ENCODE data around the gene TBCEL.

TBCEL gene

DNA sequence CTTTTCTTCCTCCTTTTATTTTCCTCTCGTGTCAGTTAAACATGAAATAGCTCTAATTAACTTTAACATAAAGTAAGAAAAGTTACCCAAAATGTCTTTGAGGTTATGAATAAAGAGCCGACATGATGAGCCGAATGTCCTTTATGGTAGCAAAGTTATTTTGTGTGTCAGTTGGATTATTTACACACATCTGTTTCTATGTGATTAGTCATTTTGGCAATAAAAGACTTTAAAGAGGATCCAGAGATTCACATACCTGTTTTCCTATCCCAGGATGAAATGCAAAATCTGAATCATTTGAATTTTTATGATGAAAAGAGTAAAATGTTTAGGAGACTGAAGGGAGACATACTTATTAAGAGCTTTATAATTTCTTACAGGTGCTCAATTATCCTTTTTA lies 43.1 kb downstream of the TBCEL start:
- DNase-seq, result no peak

DNA sequence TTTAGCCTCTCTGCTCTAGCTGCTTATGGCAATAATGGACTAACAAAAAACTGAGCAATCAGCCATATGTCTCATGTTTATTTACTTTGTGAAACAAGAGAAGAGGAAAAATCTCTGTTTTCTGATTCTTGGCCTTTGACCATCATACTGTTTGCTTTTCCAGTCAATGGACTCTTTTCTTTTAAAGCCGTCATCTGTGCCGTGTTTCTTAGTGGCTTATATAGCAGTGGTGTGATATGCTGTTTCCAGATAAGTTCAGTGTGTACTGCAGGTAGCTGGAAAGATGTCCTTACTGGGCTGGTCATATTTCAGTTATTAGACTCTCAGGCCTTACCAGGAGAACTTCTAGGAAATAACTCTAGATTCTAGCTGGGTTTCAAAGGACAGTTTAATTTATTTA lies 43.6 kb downstream of the TBCEL start:
- DNase-seq, result no peak

DNA sequence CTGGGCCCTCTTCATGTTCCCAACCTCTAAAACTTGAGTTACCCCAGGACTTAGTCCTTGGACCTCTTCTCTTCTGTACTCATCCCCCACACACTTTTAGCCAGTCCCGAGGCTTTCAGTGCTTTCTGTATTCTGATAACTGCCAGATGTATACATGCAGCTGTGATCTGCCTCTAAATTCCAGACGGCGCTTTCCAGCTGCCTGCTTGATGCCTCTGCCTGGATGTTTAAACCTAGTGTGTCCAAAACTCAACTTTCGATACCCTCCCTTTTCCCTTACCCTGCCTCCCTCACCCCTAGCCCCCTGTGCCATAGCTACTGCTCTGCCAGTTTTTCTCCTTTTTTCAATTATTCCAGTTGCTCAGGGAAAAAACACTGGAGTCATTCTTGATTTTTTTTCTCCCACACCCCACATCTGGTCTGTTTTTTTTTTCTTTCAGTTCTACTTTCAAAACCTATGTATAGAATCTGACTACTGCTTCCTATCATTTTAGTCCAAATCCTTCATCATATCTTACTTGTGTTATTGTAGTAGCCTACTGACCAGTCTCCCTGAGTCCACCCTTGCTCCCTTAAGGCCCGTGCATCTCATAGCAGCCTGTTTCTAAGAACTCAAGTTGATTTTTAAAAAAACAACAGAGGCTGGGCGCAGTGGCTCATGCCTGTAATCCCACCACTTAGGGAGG lies 44.2 kb downstream of the TBCEL start:
- DNase-seq, result no peak

DNA sequence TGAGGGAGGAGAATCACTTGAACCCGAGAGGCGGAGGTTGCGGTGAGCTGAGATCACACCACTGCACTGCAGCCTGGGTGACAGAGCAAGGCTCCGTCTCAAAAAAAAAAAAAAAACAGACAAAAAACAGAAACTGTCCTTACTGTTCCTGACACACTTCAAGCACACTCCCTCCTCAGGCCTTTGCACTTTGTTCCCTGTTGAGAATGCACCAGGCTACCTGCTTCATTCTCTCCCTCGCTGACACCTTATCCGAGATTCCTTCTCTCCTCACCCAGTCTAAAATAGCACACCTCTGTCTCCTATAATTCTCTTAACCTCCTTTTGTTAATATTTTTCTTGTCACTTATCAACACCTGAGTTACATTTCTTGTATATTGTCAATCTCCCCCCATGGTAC lies 44.9 kb downstream of the TBCEL start:
- no peak for DNase-seq

DNA sequence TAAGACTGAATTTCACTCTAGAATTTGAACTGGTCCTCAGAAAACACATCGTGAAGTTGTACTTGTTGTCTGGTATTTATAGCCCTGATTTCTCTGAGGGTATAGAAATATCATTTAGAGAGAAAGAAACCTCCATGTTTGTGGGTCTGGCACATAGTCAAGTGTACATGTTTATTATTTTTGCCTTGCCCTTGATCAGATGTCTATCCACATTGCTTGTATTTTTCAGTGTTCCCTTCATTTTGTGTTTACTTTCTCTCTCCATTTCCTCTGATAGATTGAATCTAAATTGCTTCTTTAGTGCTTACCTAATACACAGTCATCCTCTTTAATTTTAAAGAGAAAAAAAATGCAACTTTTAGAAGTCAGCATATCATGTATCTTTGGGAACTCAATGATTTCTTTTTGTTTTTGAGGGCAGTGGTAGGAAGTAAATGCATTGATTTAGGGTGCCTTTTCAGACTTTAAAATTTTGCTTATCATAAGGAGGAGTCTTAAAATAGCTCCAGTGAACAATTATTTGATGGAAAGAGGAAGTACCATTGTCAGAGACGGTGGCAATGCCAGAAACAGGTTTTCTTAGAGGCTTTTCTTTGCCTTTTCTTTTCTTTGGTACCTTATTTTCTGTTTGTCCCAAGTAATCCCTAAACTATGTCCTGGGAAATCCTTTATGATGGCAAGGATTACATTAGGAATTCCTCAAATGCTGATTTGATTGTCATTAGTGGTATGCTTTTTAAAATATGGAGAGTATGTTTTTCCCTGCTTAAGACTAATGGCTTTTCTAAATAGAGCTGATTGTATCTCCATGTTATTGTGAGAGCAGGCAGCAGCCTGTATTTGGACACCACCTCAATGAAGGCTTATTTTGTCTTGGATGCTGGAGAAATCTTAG lies 47.3 kb downstream of the TBCEL start:
- DNase-seq, result no peak

DNA sequence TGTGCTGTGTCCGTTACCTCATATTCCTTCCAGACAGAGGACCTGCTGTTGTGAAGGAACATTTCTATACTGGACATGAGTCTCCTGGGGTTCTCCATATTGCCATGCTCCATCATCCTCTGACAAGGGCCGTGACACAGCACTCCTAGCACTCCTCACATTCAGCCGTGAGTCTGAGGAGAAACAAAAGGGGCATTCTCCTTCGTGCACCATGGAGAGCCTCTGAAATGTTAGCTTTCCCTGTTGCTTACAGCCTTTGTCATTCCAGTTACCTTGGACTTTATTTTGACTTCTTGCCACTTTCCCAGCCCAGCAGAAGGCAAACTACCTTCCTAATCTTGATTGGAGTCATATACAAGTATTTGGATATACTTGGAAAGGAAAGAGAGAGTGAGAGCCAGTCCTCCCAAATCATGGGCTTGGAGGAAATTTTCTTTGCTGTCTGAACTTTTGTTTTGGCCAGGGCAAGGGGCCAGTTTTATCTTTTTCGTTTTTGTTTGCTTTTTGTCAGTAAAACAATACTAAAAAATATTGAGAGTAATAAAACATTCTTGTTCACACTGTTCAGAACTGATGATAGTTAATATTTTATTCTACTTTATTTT lies 48.0 kb downstream of the TBCEL start:
- DNase-seq, result no peak

DNA sequence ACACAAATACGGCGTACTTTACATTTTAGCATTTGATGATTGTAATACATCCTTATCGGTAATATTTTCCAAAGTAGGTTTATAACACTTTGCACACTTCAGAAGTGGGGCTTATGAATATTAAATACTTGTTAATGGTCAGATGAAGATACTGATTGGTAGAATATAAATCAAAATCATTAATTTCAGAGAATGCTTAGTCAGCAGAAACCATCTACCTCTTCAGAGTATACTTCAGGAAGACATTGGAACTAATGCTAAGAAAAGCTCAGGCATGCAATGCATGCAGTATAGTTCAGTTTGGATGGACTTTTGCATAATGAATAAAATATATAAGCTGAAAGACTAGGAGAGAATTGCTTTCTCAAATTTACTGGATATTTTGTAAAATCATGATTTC lies 57.4 kb downstream of the TBCEL start:
- no peak for DNase-seq

DNA sequence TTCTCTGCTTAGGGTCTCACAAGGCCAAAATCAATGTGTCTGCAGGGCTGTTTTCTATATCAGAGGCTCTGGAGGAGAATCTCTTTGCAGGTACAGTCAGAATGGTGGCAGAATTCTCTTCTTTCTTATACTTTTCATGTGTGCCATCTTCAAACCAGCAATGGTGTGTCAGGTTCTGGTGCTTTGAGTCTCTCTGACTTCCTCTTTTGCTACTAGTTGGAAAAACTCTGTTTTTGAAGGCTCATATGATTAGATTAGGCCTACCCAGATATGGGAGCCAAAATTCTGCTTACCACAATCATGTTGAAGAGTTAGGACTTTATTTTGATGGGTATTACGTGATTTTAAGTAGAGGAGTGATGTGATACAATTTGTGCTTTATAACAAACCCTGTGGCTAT lies 58.3 kb downstream of the TBCEL start:
- DNase-seq, result no peak

DNA sequence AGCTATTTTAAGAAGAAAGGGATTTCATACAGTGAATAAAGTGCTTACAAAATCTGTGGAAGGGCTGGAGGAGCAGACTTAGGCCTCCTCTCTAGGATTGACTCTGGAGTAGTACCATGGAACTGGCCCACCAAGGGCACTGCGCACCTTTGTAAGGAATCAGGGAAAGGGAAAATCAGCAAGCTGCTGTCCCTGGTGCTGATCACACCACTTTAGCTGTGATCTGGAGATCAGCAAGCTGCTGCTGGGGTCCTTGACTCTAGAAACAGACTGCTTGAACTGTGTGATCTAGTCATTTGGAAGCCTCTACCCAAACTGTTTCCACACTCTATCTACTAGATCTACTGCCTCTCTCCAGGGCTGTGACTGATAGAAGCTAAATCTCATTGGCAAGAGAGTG lies 58.8 kb downstream of the TBCEL start:
- DNase-seq, result no peak

DNA sequence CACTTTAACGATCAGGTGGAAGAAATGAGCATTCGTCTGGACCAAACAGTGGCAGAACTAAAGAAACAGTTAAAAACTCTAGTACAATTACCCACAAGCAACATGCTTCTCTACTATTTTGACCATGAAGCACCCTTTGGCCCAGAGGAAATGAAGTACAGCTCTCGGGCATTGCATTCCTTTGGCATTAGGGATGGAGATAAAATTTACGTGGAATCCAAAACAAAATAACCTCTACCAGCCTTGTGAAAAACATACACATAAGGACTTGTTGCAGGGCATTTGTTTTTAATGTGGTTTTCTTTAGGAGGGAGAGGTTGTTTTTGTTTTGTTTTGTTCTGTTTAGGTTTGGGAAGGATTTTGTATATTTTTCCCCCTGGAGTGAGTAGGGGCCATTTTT lies 63.0 kb downstream of the TBCEL start:
- no peak for DNase-seq

DNA sequence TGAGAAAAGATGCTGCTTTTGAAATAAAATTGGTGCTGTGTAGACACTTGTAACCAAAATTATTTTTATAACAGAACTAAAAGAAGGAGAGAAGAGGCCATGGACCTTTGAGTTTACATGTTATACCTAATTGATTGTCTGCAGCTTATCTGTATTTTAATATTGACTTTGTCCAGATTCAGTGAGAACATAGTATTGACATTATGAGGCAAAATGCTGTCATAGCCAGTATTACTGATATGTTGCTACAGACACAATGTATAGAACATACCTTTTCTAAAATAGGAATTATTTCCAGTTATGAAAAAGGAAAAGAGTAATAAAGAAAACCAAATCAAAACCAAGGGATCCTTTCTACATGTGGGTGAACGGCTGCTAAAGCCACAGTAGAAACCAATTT lies 65.7 kb downstream of the TBCEL start:
- no peak for DNase-seq

DNA sequence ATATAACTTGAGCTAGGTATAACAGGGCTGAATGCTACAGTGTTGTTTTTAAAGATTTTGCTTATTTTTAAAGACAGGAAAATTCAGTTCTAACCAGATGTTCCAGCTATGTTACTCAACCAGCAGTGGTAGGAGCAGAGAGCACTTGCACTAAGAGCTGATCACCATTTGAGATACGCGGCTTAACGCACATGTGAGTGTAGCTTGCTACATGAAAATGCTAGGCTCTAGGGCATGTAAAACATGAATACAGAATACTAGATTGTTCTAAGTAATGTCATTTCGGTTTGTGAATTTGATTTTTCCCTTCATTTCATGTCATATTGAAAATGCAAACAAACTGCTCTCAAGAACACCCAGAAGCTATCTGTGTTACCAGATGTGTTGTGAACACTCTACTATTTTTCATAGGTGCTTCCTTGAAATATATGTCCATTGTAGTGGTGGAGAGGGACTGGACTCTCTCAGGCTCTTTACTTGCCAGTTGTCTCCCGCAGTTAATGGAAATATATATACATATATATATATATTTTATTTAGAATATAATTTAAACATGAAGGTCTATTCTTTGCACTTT lies 66.3 kb downstream of the TBCEL start:
- DNase-seq, result no peak

DNA sequence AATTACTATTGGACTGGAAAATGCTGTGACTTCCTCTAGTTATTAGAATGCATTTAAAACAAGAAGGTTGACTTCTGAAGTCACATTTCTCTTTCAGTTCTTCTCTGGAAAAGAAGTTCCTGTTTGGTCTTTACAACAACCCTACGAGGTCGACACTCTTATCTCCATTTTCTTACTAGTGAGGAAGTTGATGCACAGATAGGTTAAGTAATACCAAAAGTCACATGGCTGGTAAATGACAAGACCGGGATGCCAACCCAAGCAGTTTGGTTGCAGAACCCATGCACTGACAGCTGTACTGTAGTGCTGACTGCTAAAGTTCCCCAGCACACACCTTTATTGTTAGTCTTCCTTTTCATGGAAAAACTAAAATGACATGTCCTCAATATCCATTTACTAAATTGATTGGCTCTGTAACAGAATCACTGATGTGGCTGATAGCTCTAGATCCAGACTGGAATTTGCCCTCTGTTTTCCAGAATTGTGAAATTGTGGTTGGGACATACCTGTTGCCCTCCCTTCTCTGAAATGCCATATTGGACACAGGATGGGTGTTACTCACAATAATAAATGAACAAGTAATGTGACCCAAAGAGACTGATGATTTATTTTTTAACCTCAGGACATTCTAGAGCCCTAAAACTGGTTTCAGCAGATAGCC lies 67.7 kb downstream of the TBCEL start:
- DNase-seq, result peak; percentile 11

DNA sequence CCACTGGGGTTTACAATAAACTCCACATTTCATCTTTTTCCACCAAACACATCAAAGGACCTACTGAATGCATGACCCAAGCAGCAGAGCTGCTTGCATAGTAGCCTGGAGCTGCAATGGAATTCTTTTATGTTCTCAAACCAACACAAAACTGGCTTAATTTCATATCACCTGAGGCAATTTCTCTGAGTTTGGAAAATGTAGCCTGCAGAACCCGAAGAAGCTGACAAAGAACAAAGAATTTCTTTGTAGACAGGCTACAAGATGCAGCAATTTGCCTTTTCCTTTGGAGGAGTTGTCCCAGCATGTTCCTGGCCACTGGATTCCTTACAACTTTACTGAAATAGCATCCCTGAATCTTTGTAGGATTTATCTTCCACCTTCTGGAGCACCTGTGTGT lies 71.7 kb downstream of the TBCEL start:
- DNase-seq, result no peak

DNA sequence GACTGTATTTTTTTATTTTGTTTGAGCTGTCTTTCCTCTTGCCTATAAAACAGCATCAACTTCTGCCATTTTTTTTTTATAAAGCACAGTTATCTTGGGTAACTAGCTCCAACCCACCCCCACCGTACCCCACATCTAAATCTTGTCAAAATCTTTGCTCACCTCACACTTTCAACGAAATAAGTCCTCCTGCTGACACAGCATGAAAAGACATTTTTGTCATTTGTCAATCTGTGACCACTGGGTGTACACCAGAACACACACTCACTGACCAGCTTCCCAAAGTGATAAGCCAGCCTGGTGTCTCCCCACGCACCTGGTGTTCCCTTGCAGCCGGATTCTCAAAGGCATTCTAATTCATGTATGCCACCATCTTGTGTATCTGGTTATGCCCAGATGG lies 75.5 kb downstream of the TBCEL start:
- no peak for DNase-seq

DNA sequence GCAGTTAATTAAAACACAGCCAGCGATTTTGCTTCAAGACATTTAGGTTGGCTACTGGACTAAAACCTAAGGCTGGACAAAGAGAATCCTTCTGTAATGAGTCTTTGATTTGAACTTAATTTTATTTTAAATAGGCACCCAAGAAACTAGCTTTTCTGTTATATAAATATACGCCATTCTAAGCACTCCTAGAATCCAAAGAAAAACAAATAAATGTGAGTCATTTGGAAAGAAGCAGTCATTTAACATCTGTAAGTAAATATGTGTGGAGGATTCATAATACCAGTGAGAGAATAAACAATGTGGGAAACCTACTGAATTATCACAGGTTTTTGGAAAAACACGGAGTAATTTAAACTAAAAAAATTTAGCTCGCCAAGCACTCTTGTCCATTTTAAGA lies 76.0 kb downstream of the TBCEL start:
- DNase-seq, result no peak

DNA sequence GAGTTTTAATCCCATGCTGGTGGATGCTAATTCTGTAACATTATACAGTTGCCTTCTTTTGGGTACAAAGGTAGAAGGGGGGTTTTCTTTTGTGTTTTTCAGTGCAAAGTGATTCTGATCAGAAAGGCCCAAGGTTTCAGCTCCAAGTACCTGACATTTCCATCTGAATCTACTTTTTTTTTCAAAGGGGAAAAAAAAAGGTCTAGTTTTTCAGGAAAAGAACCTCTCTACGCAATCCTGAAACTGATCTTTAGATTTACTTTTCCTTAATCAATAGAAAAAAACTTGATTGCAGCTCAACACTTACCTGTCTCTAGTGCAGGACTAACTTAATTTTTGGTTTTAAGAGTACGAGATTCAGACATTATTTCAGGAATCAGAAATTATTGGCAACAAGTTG lies 77.0 kb downstream of the TBCEL start, which contains the start of gene TECTA:
TECTA (plus strand) TSS at position 301 of the 400 bp plus-strand sequence. CDS start 1,423 bp downstream, outside the sequence.
- no peak for DNase-seq

DNA sequence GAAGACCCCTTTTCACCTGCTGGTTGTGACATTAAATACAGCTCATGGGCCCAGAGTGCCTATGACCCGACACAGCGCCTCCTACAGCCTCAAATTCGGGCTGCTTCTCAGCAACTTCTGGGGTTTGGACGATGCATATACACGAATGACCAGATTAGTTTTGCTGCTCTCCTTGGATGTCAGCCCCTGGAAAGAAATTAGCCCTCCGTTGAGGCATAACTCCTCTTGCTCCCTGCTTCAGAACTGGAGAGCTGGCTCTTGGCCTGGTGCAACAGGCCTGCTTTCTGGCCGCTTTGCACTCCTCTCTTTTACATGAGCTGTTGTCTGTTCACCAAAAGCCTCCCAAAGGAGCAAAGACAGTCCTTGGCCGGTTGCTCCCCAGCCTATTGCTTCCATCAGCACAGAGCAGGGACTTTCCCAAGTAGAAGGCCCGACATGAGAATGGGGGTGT lies 80.4 kb downstream of the TBCEL start:
- DNase-seq, result no peak

DNA sequence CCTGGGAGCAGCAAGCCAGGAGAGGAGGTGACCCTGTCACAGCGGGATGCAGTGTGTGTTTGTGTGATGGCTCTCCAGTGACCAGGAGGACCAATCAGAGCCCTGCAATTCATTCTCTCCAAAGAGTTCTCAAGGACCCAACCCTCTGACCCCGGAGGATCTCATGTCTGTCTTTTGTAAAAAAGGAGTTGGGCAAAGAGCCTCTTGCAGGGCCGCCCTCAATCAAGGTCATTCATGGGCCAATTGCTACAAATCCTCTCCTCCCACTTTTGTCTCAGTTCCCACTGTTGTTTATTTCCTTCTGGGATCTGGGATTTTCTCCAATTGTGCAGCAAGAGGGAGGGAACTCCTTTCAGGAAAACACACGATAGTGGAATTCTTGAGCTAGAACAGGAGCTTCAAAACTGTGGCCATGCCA lies 81.2 kb downstream of the TBCEL start:
- DNase-seq, result no peak

DNA sequence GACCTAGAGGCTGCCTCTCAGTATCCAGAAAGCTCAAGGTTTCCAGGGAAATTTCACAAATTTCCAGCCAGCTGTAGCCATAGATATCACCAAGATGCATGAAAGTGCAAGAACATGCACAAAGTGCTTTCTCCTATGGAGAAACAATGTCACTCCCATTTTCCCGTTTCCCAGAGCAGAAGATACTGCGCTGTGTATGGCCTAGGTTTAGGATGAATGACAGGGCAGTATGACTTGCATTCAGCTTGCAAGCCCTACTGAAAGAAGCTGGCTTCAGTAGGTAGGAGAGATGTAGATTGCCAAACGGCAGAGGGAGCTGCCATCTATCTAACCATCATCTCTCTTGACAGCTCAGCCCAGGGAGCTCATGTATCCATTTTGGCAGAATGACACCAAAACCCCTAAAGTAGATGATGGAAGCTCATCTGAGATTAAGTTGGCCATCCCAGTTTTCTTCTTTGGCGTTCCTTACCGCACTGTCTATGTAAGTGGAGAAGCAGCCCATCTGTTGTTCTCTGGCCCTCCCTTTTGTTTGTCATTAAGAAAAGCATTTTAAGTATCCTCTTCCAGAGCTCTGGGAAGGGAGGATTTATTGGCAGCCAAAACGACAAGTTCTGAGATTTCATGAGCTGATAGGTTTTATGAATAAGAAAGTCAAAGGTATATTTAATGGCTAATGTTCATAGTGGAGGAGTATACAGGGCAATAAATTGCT lies 81.7 kb downstream of the TBCEL start:
- DNase-seq, result no peak

DNA sequence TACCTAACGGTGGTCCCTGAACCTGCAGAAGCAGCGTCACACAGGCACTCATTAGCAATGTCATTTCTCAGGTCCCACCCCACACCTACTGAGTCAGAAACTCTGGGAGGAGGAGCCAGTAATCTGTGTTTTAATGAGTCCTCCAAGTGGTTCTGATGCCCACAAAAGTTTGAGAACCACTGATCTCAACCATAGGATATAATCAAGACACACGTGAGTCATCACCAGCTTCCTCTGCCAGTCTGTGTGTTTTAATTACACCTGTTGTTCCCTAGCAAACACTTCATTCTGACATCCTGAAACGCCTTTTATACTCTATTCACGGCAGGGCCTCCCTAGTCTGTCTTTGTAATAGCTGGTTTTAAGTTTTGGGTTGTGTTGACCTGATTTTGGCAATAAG lies 82.9 kb downstream of the TBCEL start:
- DNase-seq, result no peak

DNA sequence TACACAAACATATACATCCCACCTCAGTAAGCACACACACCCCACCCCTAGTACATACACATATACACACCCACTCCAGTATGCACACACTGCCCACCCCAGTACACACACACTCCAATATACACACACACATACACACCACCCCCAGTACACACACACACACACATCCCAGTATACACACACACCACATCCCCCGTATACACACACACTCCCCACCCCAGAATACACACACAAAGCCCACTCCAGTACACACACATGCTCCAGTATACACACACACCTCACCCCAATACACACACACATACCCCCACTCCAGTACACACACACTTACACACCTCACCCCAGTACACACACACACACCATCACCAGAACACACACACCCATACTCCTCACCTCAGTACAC lies 84.5 kb downstream of the TBCEL start:
- DNase-seq, result no peak

Measured in KG1 (cell line).